Lung microvascular endothelial cell (primary cell): ENCODE measurements around the gene UNC5CL. TPM values are rescaled to one million over a fixed set of nuclear protein-coding genes. Genes with fewer than 3 reads are reported as not detected.
"Not testable (repeated sequence)": the region's sequence is repeated elsewhere in the genome, so short reads cannot be mapped to it uniquely, and the experiment has no call there.

Experiments used
- DNase-seq, 2 donors: peaks; one replicate each; pipeline versions ENCODE4 v3.0.0 to v3.0.0-alpha.2; 2010; ENCODE audit warnings: low read depth in 2 of 2
- total RNA-seq: library from RNA; depleted of rRNA; stranded (reverse); fragments of >200 nt; gene quantifications from 2 replicates; pipeline ENCODE4 v1.2.1, GENCODE V29; 2014

Gene UNC5CL
- total RNA-seq, 1 donor from 2014 or later: under 0.01 TPM

DNA sequence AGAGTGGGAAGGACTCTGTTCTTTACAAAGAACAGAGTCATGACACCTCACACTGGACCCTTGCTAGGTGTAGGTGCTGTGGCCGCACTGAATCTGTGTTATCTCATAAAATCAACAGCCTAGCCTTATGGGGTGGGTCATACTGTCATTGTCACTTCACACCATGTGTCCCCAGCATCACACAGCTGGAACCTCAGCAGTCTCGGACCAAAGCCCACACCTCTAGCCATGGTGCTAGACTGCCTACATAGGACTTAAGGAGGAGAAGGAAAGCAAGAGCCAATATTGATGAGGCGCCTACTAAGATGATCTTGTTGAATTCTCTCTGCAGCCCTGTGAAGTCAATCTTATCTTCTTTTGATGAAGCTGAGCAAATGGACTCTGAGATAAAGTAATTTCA, 31.0 kb downstream of the UNC5CL start:
- no peak for DNase-seq

DNA sequence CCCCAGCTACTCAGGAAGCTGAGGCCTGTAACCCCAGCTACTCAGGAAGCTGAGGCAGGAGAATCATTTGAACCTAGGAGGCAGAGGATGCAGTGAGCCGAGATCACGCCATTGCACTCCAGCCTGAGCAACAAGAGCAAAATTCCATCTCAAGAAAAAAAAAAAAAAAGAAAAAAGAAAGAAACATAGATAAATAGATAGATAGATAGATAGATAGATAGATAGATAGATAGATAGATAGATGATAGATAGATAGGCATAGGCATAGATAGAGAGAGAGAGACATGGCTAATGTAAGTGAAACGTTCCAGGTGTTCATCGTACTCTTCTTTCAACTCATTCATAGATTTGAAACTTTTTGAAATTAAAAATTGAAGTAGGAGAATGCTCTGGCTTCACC, 32.0 kb downstream of the UNC5CL start:
- DNase-seq: not testable (repeated sequence)

DNA sequence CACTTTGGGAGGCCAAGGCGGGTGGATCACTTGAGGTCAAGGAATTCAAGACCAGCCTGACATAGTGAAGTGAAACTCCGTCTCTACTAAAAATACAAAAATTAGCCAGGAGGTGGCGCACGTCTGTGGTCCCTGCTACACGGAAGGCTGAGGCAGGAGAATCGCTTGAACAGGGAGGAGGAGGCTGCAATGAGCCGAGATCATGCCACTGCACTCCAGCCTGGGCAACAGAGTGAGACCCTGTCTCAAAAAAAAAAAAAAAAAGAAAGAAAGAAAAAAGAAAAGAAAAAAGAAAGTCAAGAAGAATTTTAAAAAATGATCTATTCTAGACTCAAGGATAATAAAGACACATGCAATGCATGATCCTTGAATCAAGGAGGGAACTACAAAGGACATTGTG, 32.8 kb downstream of the UNC5CL start:
- peak; percentile 70 to 71 for DNase-seq

DNA sequence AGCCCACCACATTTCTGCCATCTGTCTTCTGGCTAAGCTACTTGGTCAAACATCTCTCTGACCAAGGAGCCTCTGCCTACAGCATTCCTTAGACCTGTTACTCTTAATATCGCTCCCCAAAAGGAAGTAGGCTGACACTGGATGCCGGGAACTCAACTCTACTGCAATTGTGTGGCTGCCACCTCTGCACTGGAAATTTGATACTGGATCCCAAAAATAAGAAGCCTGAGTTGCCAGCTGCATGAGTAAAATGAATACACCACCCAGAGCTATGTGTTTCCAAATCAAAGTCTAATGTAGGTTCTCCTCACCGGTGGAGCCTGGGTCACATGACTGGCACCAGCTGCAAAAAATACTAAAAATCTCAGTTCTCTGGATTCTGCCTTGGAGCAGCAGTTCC, 36.9 kb downstream of the UNC5CL start:
- no peak for DNase-seq

DNA sequence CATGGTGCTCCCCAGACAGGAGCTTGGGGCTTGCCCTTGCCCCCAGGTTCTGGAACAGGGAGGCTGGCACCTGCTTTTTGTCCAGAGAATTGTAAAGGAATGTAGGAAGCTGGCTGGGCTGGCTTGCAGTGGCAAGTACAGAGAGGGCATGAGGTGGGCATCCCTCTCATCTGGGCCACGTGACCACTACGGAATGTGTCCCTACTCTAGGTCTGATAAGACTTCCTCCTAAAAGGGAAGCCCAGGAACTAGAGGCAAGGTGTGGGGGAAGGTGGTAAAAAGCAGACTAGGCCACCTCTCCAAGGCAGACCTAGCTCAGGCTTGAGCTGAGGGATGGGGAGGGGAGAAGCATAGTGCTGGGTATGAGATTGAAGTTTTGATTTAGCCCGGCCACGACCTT, 38.8 kb downstream of the UNC5CL start:
- no peak for DNase-seq

DNA sequence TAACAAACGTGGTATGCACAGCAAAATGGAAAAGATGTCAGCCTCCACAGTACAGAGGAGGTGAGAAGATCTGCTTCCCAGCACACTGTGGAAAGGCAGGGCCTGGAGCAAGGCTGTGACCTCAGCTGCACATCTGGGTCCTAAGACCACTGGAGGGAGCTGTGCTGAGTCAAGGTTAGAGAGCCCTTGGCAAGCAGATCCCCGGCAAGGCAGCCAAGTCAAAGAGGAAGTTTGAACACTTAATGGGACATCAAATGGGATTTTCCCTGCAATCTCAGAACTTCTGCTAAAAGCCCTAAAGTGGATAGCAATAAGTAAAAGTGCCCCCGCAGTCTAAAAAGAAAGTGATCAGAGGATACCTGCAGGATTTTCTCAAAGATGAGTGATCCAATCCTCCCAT, 39.5 kb downstream of the UNC5CL start:
- peak; percentile 15 to 50 for DNase-seq

DNA sequence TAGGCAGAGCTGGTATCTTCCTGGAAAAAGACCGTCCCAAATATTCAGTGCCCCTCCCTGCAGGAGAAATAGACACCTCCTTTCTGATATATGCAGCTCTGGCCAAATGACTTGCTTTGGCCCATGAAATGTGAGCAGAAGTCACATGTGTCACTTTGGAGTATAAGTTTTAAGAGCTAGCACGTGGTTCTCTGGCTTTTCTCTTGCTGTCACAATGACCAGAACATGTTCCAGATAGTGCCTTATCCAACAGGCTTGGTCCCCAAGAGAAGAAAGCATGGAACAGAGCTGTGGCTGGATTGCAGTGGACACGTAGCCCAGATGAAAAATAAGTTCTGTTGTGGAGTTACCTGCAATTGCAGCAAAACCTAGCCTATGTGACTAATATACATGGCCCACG, 40.4 kb downstream of the UNC5CL start:
- no peak for DNase-seq

DNA sequence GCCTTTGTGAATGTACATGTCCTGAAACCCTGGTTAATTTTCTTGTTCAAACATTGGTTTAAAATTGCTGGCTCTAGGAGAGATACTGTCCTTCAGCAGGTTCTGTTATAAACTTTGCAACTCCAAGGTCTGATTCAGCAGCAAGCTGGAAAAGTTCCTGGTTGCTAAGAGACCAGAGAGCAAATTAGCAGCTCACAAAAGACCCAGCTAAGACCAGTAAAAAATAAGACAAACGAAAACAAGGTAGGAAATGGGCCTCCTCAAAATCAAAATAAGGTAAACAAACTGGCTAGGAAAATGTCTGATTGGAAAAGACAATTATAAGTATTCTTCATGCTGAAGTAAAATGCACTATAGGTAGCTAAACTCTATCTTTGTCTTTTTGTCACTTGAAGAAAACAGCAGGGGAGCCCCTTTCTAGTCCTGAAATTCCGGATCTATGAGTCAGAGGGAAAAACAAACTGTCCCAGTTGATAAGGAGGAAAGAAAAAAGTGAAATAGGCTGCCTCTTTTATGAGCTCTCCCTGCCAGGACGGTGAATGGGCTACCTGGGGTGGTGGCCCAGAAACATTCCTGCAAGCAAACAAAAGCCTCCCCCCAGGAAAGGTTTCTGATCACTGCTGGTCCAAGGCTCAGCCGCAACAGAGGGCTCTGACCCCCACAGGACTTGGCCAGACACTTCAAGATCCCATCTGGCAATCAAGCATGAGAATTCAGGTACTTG, 41.6 kb downstream of the UNC5CL start:
- peak; percentile 62 to 70 for DNase-seq

DNA sequence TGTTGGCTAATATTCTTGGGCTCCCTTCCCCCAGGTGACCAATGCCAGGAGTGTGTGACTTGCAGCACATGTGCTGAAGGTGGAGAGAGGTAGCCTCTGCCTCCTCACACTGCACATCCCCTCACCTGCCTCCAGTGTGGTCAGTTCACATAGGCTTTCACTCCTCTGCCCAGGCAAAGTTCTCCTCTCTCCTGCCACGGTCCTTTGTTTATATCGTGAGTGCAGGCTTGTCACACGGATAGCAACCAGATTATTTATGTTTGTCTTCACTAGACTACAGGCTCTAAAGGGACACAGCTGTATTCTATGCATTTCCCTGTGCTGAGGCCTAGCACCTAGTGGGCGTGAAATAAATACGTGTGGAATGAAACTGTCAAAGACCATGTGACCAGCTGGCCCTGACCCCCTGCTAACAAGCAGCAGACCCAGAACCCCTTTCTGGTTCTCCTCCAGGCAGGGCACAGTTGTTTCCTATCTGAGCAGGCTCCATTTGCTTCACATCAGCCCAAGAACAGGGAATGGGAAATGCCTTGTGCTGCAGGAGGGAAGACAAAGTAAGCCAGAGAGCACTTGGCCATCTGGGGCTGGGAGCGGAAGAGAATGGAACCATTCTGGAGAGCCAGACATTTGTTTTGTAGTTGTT, 42.3 kb downstream of the UNC5CL start:
- DNase-seq: peak; percentile 45 to 64

DNA sequence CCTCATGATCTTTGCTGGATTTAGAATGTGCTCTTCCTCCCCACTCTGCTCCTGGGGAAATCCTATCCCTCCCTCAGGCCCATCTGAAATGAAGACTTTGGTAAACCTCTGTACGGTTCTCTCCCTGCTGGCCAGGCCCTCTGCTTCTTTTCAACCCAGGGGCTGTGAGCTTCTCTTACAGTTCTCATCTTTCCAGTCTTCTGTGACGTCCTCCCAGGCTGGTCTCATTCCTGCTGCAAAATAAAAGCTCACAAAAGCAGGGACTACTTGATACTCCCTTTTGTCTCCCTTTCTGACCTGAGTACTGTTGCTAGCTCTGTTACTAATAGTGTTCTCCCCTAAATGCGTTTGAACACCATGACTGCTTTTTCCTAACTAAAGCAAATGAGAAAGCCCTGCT, 46.3 kb downstream of the UNC5CL start:
- no peak for DNase-seq

DNA sequence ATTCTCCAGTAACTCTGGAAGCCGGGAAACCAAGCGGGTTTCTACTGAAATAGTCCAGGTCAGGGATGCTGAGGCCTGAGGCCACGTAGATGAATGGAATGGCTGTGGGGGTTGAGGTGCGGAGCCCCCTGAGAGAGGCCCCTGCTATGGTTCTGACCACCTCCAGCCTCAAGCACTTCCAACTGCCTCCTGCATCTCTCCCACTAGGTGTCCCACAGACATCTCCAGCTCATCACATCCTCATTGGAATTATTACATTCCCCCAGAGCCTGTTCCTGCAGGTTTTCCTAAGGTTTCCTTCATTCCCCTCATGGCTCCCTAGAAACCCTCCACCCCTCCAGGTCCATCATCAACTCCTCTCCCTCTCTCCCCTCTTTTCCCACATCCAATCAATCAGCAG, 48.7 kb downstream of the UNC5CL start:
- no peak for DNase-seq

DNA sequence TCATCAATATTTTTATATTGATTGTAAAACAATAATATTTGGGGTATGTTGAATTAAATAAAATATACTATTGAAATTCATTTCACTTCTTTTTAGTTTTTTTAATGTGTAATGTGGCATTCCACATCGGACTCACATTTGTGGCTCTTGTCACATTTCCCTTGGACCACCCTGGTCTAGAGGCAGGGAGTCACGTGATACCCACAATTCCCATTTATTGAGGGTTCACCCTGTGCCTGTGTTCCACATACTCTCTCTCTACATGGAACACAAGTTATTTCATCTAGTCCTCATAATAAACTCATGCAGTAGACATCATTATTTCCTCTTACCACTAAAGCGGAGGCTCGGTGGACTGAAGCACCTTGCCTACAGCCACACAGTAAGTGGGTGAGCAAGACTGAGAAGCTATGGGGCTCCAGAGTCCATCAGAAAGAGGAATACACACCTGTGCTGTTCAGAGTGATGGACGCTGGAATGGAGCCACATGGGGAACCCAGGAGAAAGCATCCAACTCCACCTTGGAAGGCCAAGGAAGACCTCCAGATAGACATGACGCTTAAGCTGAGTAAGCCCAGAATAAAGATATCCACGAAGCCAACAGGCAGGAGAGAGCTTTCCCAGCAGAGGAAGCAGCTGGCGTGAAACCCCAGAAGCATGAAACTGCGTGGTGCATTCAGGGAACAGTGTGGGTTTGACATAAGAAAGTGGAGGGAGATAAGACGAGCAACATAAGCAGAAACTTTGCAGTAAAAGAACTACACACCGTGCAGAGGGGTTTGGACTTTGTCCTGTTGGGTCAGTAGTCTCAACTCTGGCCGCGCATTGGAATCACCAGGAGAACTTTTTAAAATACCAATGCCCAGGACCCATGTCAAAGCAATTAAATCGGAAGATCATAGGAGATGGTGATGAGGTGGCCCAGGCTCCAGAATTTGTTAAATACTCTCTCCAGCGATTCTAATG, 49.5 kb downstream of the UNC5CL start:
- DNase-seq: no peak

DNA sequence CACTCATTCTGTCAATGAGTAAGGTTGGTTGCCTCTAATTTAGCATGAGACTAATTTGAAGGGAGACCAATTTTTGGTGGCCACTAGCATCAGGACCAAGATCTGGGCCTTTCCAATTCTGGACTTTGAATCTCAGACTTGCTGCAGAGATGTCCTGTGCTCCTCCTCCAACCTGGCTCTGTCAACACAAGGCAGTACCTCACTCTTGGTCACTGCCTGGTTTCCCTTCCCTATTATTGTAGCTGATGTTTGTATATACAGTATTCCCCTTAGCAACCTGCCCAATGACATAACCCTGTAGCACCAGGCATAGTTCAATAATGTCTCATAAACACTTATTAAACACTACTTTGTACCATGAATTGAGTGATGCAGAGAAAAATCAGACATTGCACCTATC, 50.4 kb downstream of the UNC5CL start:
- DNase-seq: no peak

DNA sequence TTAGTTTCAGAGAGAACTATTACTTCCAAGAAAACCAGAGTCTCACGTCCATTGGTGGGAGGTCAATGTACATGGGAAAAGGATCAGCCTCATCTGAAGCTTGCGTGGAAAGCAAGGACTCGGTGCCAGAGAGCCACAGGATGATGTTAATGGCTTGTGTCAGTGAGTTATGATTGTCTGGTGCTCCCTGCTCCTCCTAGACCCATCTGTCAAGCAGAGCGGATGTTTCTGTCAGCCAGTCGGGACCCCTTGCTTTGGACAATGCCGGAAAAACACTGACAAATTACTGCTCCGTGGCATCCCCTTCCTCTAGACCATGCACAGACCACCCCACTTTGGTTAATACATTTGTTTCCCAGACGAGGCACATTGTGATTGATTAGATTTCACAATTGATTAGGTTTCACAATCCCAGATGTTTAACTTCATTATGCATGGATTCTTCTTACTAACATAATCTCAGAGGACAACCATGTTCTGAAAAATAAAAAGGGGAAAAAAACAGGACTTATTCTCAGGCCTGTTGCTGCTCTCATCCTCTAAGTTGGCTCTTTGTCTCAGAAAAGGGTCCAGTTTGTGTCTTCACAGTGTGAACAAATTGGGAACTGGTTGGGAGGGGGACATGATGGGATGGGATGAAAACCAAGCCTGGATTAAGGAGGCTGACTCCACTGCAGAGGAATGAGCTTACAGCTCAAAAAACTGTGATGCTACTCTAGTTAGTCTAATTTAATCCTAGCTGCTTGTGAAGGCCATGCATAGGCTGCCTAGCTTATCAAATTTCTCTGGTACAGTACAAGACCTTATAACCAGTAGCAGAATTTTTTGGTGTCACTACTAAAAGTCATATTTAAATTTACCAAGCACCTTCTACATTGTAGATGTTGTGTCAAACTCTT, 51.9 kb downstream of the UNC5CL start:
- no peak for DNase-seq

DNA sequence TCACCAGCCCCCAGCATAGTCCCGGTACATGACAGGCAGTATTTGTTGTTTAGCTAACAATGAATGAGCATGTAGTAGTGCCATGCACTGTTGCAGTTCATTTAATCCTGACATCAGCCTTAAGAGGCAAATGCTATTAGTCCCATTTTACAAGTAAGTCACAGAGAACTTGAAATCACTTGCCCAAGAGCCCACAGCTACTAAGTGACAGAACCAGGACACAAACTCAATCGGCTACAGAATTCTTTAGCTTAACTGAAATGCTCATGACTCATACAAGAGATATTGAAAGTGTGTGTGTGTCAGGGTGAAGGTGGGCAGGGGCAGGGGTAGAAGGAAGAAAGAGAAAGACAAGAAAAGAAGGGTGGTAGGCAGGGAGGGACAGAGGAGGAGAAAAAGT, 52.7 kb downstream of the UNC5CL start:
- DNase-seq: no peak

DNA sequence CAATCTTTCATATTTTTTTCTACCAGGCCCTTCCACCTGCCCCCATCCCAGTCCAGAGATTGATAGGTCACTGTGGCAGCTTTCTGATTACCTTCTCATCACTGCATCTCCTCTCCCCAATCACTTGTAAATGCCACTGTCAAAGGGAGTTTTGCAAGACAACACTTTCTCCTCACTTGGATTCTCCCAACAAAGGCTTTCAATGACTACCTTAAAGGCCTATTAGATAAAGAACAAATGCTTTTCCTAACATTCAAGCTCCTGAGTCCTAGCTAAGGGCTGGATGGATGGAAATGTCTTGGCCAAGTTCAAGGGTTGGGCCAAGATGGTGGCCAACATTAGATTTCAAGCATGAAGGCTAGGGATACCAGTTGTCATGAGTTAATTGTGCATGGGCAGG, 55.3 kb downstream of the UNC5CL start:
- no peak for DNase-seq

DNA sequence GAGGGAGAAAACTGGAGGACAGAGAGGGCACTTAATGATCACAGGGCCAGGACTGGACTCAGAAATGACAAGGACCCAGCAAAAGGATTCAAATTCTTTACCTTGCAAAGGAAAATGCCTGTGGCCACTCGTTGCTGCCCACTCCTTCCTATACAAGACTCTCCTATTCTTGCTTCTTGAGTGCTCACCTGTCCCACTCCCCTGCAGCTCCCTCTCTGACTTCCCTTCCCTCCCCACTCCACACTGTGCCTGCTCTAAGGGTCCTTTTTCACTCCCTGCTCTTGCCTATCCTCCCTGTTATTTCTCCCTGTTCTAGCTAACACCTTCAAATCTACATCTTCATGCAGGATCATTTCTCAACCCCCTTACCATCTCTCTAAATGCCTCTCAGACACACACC, 56.1 kb downstream of the UNC5CL start:
- no peak for DNase-seq

DNA sequence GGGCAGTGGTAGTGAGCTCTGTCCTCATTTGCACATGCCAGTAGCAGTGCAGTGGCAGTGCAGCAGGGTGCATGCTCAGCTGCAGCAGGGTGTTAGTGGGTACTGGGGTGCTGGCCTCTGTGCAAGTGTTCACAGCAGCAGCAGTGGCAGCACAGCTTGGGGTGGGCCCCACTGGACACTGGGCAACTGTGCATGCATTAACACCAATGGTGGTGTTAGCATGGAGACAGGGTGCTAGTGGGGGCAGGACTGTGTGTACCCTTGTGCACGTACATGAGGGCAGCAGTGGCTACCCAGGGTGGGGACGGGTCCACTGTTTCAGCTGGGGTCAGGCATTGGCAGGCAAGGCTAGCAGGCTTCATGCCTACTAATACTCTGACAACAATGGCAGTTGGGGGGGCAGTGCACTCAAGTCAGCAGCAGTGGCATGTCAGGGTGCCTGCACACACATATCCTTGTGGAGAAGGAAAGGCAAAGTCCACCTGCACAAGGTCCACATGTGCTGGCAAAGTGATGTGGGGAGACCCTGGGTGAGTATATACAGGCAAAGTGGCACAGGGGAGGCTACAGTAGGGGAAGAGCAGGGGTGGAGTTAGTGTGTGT, 60.2 kb downstream of the UNC5CL start:
- no peak for DNase-seq

DNA sequence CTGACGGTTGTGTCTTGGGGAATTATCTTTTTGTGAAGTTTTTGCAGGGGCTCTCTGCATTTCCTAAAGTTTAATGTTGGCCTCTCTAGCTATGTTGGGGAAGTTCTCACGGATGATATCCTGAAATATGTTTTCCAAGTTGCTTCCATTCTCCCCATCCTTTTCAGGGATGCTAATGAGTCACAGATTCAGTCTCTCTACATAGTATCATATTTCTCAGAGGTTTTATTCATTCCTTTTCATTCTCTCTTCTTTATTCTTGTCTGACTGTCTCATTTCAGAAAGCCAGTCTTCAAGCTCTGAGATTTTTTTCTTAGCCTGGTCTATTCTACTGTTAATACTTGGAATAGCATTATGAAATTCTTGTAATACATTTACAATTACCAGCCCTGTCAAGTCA, 61.3 kb downstream of the UNC5CL start:
- DNase-seq: no peak

DNA sequence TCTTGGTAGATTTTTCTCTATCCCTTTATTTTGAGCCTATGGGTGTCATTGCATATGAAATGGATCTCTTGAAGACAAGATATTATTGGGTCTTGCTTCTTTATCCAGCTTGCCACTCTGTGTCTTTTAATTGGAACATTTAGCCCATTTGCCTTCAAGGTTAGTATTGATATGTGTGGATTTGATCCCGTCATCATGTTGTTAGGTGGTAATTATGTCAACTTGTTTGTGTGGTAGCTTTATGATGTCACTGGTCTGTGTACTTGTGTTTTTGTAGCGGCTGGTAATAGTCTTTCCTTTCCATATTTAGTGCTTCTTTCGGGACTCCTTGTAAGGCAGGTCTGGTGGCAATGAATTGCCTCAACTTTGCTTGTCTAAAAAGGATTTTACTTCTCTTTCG, 61.9 kb downstream of the UNC5CL start:
- DNase-seq: no peak
